ENCODE data around the gene TRAP1.

The TRAP1 gene

DNA sequence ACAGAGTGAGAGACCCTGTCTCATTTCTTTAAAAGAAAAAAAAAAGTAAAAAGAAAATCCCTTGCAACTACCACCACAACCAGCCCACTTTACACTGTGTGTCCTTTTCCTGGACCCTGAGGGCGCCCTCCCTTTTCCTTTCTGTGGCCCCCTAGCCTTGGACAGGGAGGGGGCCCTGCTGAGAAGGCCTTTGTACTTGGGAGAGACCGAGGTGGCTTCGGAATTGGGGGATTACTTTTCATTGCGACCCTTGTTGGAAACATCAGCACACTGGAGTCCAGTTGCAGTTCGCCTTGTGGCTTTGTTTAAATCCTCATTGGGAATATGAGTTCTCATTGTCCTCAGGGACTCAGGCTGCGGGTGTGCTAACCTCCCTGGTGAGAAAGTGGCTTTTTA lies 72.2 kb downstream of the TRAP1 start:
- no peak for DNase-seq (ENCODE audit: low spot score)
- ChIA-PET POLR2A (ENCODE audit: low non-redundant PET) (interaction anchor here (0.6 kb wide), 1 partner anchor 12 kb away, joined by 6 read pairs; no protein-coding TSS in a partner anchor), CTCF (no interaction called here)
- H3K27ac ChIP-seq: no peak overlapping the region
- TF ChIP-seq, protein P1, sequence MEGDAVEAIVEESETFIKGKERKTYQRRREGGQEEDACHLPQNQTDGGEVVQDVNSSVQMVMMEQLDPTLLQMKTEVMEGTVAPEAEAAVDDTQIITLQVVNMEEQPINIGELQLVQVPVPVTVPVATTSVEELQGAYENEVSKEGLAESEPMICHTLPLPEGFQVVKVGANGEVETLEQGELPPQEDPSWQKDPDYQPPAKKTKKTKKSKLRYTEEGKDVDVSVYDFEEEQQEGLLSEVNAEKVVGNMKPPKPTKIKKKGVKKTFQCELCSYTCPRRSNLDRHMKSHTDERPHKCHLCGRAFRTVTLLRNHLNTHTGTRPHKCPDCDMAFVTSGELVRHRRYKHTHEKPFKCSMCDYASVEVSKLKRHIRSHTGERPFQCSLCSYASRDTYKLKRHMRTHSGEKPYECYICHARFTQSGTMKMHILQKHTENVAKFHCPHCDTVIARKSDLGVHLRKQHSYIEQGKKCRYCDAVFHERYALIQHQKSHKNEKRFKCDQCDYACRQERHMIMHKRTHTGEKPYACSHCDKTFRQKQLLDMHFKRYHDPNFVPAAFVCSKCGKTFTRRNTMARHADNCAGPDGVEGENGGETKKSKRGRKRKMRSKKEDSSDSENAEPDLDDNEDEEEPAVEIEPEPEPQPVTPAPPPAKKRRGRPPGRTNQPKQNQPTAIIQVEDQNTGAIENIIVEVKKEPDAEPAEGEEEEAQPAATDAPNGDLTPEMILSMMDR (conservative IDR thresholded peaks at IDR 0.05; ENCODE audit: low read depth): no peak

- ChIA-PET CTCF (no interaction called here), POLR2A (ENCODE audit: low non-redundant PET) (no interaction called here)
- H3K27ac ChIP-seq: peak overlapping the region; percentile 18
- TF ChIP-seq, protein P1 (conservative IDR thresholded peaks at IDR 0.05; ENCODE audit: low read depth): no peak
- DNase-seq (ENCODE audit: low spot score): no peak
These were observed 74.1 kb downstream of the TRAP1 start for GRCh38 chr16:3643095-3643730.

GRCh38 chr16:3642397-3643094 lies 74.8 kb downstream of the TRAP1 start:
- DNase-seq (ENCODE audit: low spot score): peak; percentile 75
- CTCF ChIA-PET: interaction anchor here (0.6 kb wide), 1 partner anchor 13 kb away, joined by 3 read pairs; no protein-coding TSS in a partner anchor
- TF ChIP-seq, protein P1 (conservative IDR thresholded peaks at IDR 0.05; ENCODE audit: low read depth): no peak
- H3K27ac ChIP-seq: peak overlapping the region; percentile 18
- POLR2A ChIA-PET (ENCODE audit: low non-redundant PET): no interaction called here

GRCh38 chr16:3641801-3642396 lies 75.4 kb downstream of the TRAP1 start:
- CTCF ChIA-PET: interaction anchor here (0.6 kb wide), 1 partner anchor 13 kb away, joined by 3 read pairs; no protein-coding TSS in a partner anchor
- H3K27ac ChIP-seq: no peak overlapping the region
- no peak for DNase-seq (ENCODE audit: low spot score)
- POLR2A ChIA-PET (ENCODE audit: low non-redundant PET): no interaction called here
- TF ChIP-seq, protein P1 (conservative IDR thresholded peaks at IDR 0.05; ENCODE audit: low read depth): no peak

- DNase-seq (ENCODE audit: low spot score): no peak
- ChIA-PET POLR2A (ENCODE audit: low non-redundant PET) (no interaction called here), CTCF (interaction anchor here (0.6 to 1.1 kb wide), 2 partner anchors 14 to 55 kb away, joined by 3 to 4 read pairs; no protein-coding TSS in a partner anchor)
These were observed 76.5 kb downstream of the TRAP1 start for GRCh38 chr16:3640632-3641501.

More at GRCh38 chr16:3640632-3641501, 76.5 kb downstream of the TRAP1 start:
- TF ChIP-seq, protein P1 (conservative IDR thresholded peaks at IDR 0.05; ENCODE audit: low read depth): no peak
- no peak overlapping the region for H3K27ac ChIP-seq
